Right lobe of liver (tissue), 4 donors: ENCODE measurements around the gene KIRREL3.

ENCODE experiments used
- CTCF ChIP-seq, 4 donors: fragments of 200-600 bp in 3 of 4; fragments of 450-650 bp in 1 of 4; IDR thresholded peaks; one replicate each; pipeline versions ENCODE4 v1.5.1 to v1.8.0; 2016 to 2022; ENCODE audit warnings: antibody characterized with exemption in 4 of 4, mild to moderate bottlenecking in 2 of 4
- POLR2A ChIP-seq: fragments of 450-650 bp; IDR thresholded peaks from one replicate; pipeline ENCODE4 v1.6.1; 2017; ENCODE audit warnings: antibody characterized with exemption, mild to moderate bottlenecking
- donor health status: DM: no; HTN: no; CAD: no.
- donor health status: DM: no; HTN: no; CAD: no.
- donor health status: DM: no; HTN: yes; CAD: no.

GRCh38 chr11:126993599-126993998 is 7.0 kb downstream of the KIRREL3 start:
- no peak for TF ChIP-seq CTCF (IDR thresholded peaks at IDR 0.05)
- TF ChIP-seq POLR2A: no peak
